Mammary epithelial cell (primary cell): Measurements from ENCODE around the gene CTDSP2.

Experiments used
- EZH2 ChIP-seq: IDR thresholded peaks from 2 replicates; pipeline ENCODE4 v1.6.1; 2012; ENCODE audit warnings: low read length, inconsistent platforms, borderline replicate concordance
- TF ChIP-seq, protein P1 (sequence below), 2 donors: IDR thresholded peaks in 1 of 2; conservative IDR thresholded peaks in 1 of 2; 2 replicates each; pipeline ENCODE4 v1.5.1; 2011 to 2012; ENCODE audit warnings: inconsistent platforms in 2 of 2, low read length in 2 of 2, mild to moderate bottlenecking in 2 of 2, control low read depth in 1 of 2, low read depth in 1 of 2; ENCODE audit not compliant: insufficient read depth in 1 of 2; ENCODE audit errors: extremely low read depth in 1 of 2

DNA sequence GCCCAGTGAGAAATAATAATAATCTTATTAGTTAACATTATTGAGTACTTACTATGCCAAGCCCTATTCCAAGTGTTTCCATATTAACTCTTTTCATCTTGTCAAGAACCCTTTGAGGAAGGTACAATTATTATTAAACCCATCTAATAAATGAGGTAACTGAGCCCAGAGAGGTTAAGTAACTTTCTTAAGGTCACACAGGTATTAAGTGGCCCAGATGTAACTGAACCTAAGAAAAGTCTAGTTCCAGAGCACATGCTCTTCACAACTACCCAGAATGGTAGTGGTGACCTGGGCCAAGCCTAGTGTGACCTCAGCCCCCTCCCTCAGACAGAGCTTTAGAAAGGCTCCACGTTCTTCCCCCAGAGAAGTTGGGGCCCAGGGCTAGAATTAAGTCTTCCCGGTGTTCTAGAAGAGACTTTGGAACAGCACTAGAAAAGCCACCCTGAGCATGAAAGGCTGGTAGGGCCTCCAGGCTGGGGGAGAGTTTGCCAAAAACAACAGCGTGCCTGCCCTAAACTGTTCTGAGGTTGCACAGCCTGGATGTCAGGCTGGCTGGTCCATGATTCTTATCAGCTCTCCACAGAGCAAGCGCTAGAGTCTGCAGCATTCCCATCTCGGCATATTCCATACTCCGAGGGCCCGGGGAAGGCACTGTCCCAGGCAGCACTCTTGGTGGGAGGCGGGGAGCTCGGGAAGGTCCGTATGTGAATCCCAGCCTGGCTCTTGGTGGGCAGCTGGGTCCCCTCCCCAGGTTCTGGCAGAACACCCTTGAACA is 41.3 kb upstream of the CTDSP2 start:
- TF ChIP-seq, protein P1, sequence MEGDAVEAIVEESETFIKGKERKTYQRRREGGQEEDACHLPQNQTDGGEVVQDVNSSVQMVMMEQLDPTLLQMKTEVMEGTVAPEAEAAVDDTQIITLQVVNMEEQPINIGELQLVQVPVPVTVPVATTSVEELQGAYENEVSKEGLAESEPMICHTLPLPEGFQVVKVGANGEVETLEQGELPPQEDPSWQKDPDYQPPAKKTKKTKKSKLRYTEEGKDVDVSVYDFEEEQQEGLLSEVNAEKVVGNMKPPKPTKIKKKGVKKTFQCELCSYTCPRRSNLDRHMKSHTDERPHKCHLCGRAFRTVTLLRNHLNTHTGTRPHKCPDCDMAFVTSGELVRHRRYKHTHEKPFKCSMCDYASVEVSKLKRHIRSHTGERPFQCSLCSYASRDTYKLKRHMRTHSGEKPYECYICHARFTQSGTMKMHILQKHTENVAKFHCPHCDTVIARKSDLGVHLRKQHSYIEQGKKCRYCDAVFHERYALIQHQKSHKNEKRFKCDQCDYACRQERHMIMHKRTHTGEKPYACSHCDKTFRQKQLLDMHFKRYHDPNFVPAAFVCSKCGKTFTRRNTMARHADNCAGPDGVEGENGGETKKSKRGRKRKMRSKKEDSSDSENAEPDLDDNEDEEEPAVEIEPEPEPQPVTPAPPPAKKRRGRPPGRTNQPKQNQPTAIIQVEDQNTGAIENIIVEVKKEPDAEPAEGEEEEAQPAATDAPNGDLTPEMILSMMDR (conservative IDR thresholded peaks at IDR 0.05 in 1 of 2, IDR thresholded peaks at IDR 0.05 in 1 of 2; ENCODE audit: extremely low read depth in 1 of 2, insufficient read depth in 1 of 2, low read depth in 1 of 2, low read length in 2 of 2): no peak
- TF ChIP-seq EZH2: no peak
